GM11168 (cell line): ENCODE measurements around the gene ACP4.
"Not testable (repeated sequence)": the region's sequence is repeated elsewhere in the genome, so short reads cannot be mapped to it uniquely, and the experiment has no call there.

Experiments
- in situ Hi-C: fragments of 300-500 bp; cut with MboI; formaldehyde crosslinking; loops from one replicate; pipeline ENCODE4 v1.12.0; 2022; ENCODE audit warnings: low sequenced_read_pairs; ENCODE audit not compliant: unreplicated experiment

The ACP4 gene

GRCh38 chr19:50794876-50795663 is 4.9 kb downstream of the ACP4 start:
- in situ Hi-C loops: loop anchor here (25.0 kb wide), 1 partner anchor 433 kb away; the partner anchor contains the start of gene NAPSA

GRCh38 chr19:50795664-50796073 is 5.5 kb downstream of the ACP4 start:
- in situ Hi-C loops: loop anchor here (25.0 kb wide), 1 partner anchor 433 kb away; the partner anchor contains the start of gene NAPSA

GRCh38 chr19:50796128-50796633 is 6.0 kb downstream of the ACP4 start:
- in situ Hi-C loops: loop anchor here (25.0 kb wide), 1 partner anchor 434 kb away; the partner anchor contains the start of gene NAPSA

GRCh38 chr19:50796634-50797428 is 6.6 kb downstream of the ACP4 start:
- in situ Hi-C loops: loop anchor here (25.0 kb wide), 1 partner anchor 435 kb away; the partner anchor contains the start of gene NAPSA

GRCh38 chr19:50797429-50797780 is 7.2 kb downstream of the ACP4 start:
- in situ Hi-C loops: loop anchor here (25.0 kb wide), 1 partner anchor 435 kb away; the partner anchor contains the start of gene NAPSA

- in situ Hi-C loops: loop anchor here (25.0 kb wide), 1 partner anchor 436 kb away; the partner anchor contains the start of gene NAPSA
These were observed 7.8 kb downstream of the ACP4 start for GRCh38 chr19:50797781-50798658.

- in situ Hi-C loops: loop anchor here (25.0 kb wide), 1 partner anchor 437 kb away; the partner anchor contains the start of gene NAPSA
These were observed 8.7 kb downstream of the ACP4 start for GRCh38 chr19:50798659-50799546.

- in situ Hi-C loops: loop anchor here (25.0 kb wide), 1 partner anchor 437 kb away; the partner anchor contains the start of gene NAPSA
These were observed 9.3 kb downstream of the ACP4 start for GRCh38 chr19:50799547-50799851.

- in situ Hi-C loops: no loop called here
These were observed 10.9 kb downstream of the ACP4 start for GRCh38 chr19:50801107-50801506.

- in situ Hi-C loops: no loop called here
These were observed 13.6 kb downstream of the ACP4 start for GRCh38 chr19:50803633-50804419.

GRCh38 chr19:50804420-50805272 is 14.4 kb downstream of the ACP4 start:
- in situ Hi-C loops: no loop called here

GRCh38 chr19:50808856-50809255 is 18.6 kb downstream of the ACP4 start:
- in situ Hi-C loops: no loop called here

- in situ Hi-C loops: not testable (repeated sequence)
These were observed 21.5 kb downstream of the ACP4 start for GRCh38 chr19:50811622-50812238.

GRCh38 chr19:50812474-50812873 is 22.3 kb downstream of the ACP4 start:
- in situ Hi-C loops: no loop called here

- in situ Hi-C loops: no loop called here
These were observed 24.7 kb downstream of the ACP4 start for GRCh38 chr19:50814883-50815282.

GRCh38 chr19:50815439-50815838 is 25.2 kb downstream of the ACP4 start:
- in situ Hi-C loops: no loop called here
